Nephron (organoid): ENCODE results near the gene MYO3B.
"Not testable (repeated sequence)": the region's sequence is repeated elsewhere in the genome, so short reads cannot be mapped to it uniquely, and the experiment has no call there.

Source experiments
- H3K27ac Mint-ChIP-seq, 3 experiments: 2 replicates each; pipeline ENCODE4 v1.8.0; 2020; ENCODE audit warnings: mixed read lengths in 3 of 3, mild to moderate bottlenecking in 2 of 3, moderate library complexity in 1 of 3
- H3K27me3 Mint-ChIP-seq: 2 replicates; pipeline ENCODE4 v1.8.0; 2021; ENCODE audit warnings: low read depth, mild to moderate bottlenecking, moderate library complexity, mixed read lengths
- H3K36me3 Mint-ChIP-seq: 2 replicates; pipeline ENCODE4 v1.8.0; 2020; ENCODE audit warnings: low read depth, mixed read lengths
- H3K4me1 Mint-ChIP-seq: 2 replicates; pipeline ENCODE4 v1.8.0; 2020; ENCODE audit warnings: mixed read lengths
- H3K4me3 Mint-ChIP-seq, 3 experiments: 2 replicates each; pipeline ENCODE4 v1.8.0; 2020; ENCODE audit warnings: mild to moderate bottlenecking in 3 of 3, mixed read lengths in 3 of 3, moderate library complexity in 2 of 3
- H3K9me3 Mint-ChIP-seq: 2 replicates; pipeline ENCODE4 v1.8.0; 2020; ENCODE audit warnings: mixed read lengths
- TF ChIP-seq, protein P1 (sequence below), 3 experiments: fragments of 200-600 bp; sonication (generic); IDR thresholded peaks; one replicate each; pipeline ENCODE4 v1.5.0; 2021; ENCODE audit warnings: antibody characterized with exemption in 3 of 3; ENCODE audit not compliant: unreplicated experiment in 3 of 3

Gene MYO3B

DNA sequence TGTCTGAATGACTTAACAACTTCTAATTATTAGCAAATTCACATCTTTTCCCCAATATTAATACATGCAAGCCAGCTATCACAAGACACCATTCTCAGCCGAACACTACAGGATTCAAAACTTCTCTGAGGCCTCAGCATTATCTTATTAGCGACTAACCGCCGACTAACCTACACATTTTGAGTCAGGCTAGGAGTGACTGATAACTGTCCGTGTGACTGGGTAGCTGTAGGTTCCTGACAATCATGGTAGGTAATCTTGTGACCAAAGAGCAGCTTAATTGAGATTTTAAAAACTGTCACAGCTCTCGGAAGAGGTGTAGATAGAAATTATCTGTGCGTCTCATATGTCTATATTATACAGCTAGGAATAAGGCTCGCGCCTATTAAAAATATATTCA is 493.1 kb downstream of the MYO3B start:
- H3K27ac Mint-ChIP-seq, result no peak overlapping the region

DNA sequence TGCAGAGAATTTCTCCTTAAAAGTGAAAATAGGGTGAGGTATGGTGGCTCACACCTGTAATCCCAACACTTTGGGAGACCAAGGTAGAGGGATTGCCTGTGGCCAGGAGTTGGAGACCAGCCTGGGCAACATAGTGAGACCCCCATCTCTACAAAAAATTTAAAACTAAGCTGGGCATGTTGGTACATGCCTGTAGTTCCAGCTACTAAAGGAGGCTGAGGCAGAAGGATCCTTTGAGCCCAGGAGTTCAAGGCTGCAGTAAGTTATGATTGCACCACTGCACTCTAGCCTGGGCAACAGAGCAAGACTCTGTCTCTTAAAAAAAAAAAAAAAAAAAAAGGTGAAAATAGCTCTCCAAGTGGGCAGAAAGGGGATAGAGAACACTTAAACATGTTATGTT is 496.3 kb downstream of the MYO3B start:
- not testable (repeated sequence) for H3K36me3 Mint-ChIP-seq, H3K27ac Mint-ChIP-seq, H3K9me3 Mint-ChIP-seq, H3K4me1 Mint-ChIP-seq, H3K4me3 Mint-ChIP-seq, H3K27me3 Mint-ChIP-seq

More for the DNA sequence above, 493.1 kb downstream of the MYO3B start:
- peaks cover 3% of the 10 kb centered on the region for H3K27me3 Mint-ChIP-seq
- TF ChIP-seq, protein P1, sequence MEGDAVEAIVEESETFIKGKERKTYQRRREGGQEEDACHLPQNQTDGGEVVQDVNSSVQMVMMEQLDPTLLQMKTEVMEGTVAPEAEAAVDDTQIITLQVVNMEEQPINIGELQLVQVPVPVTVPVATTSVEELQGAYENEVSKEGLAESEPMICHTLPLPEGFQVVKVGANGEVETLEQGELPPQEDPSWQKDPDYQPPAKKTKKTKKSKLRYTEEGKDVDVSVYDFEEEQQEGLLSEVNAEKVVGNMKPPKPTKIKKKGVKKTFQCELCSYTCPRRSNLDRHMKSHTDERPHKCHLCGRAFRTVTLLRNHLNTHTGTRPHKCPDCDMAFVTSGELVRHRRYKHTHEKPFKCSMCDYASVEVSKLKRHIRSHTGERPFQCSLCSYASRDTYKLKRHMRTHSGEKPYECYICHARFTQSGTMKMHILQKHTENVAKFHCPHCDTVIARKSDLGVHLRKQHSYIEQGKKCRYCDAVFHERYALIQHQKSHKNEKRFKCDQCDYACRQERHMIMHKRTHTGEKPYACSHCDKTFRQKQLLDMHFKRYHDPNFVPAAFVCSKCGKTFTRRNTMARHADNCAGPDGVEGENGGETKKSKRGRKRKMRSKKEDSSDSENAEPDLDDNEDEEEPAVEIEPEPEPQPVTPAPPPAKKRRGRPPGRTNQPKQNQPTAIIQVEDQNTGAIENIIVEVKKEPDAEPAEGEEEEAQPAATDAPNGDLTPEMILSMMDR (IDR thresholded peaks at IDR 0.05; ENCODE audit: unreplicated experiment in 3 of 3), result no peak
- no peaks in the 10 kb centered on the region for H3K4me1 Mint-ChIP-seq
- H3K36me3 Mint-ChIP-seq, result no peaks in the 10 kb centered on the region
- H3K4me3 Mint-ChIP-seq, result no peak overlapping the region
- H3K9me3 Mint-ChIP-seq, result no peaks in the 10 kb centered on the region

DNA sequence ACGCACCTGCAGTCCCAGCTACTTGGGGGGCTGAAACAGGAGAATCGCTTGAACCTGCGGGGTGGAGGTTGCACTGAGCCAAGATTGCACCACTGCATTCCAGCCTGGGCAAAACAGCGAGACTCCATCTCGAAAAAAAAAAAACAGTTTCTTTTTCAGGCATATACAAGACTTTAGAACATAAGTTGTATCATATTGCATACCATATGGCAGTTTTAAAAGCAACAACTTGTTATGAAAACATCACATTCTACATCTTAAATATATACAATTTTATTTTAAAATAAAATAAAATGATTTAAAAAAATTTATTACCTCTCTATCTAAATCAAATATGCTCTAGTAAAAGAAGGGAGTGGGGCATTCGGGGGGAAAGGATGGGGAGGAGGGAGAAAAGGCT is 497.8 kb downstream of the MYO3B start:
- peaks cover 20% of the 10 kb centered on the region for H3K4me1 Mint-ChIP-seq
- TF ChIP-seq, protein P1 (IDR thresholded peaks at IDR 0.05; ENCODE audit: unreplicated experiment in 3 of 3), result no peak
- H3K4me3 Mint-ChIP-seq, result no peak overlapping the region
- H3K36me3 Mint-ChIP-seq, result no peaks in the 10 kb centered on the region
- no peaks in the 10 kb centered on the region for H3K9me3 Mint-ChIP-seq
- no peak overlapping the region for H3K27ac Mint-ChIP-seq
- H3K27me3 Mint-ChIP-seq, result no peaks in the 10 kb centered on the region

DNA sequence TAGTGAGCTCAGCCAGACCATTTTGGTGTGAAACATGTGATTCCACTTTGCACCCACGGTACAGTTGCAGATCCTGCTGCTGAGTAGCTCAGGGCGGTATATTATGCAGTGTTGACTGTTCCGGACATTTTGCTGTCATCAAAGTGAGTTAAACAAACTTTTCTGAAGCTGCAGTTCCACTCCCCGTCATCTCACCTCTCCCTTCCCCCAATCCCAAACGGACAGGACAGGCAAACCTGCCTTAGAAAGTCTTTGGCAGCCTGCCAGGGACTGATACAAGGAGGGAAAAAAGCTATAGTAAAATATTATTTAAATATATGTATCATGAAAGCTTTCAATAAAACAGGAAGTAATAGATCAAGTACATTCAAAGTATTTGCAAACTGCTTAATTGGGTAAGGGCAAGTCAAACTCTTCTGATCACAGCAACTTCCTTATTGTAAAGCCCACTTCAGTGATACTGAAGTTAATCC is 501.7 kb downstream of the MYO3B start:
- TF ChIP-seq, protein P1 (IDR thresholded peaks at IDR 0.05; ENCODE audit: unreplicated experiment in 3 of 3), result no peak
- H3K4me3 Mint-ChIP-seq, result no peak overlapping the region
- H3K4me1 Mint-ChIP-seq, result peaks cover 29% of the 10 kb centered on the region
- H3K27ac Mint-ChIP-seq, result peak overlapping the region in 2 of 3 experiments; percentile 6 to 23
- H3K36me3 Mint-ChIP-seq, result no peaks in the 10 kb centered on the region
- H3K27me3 Mint-ChIP-seq, result no peaks in the 10 kb centered on the region
- H3K9me3 Mint-ChIP-seq, result no peaks in the 10 kb centered on the region

DNA sequence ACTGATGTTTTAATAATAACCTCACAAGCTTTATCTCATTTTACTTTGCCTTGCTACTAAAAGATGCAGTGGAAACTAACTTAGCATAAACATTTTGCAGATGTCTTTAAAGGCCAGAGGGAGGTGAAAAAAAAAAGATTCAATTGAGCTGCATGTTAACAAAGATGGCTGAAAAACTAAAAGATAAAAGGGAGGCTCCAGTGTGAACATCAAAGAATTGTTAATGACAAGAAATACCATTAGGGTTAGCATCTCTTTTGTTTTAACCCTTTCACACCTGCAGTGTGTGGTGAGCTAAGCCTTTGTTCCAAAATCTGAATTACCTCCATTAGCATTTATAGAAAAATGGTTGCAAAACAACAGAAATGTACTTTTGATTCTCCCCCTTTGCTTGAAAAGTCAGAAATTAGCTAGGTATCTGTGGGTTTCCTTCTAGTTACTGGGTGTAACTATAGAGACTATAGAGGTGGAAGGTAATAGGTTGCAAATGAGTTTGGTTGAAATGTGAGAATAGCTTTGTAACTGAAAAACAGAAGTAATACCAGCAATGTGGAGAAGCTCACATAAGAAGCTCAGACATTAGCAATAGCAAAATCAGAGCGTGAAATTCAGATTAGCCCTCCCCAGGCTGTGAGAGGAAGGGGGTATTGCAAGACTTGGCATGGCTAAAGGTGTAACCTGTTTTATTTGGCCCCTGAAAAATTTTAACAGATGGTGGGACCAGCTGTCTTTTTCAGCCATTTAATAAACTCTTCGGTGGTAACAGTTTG is 502.4 kb downstream of the MYO3B start:
- Mint-ChIP-seq H3K4me1 (peaks cover 29% of the 10 kb centered on the region), H3K27ac (peak overlapping the region in 1 of 3 experiments; percentile 6), H3K9me3 (no peaks in the 10 kb centered on the region), H3K27me3 (no peaks in the 10 kb centered on the region), H3K36me3 (no peaks in the 10 kb centered on the region), H3K4me3 (no peak overlapping the region)
- TF ChIP-seq, protein P1 (IDR thresholded peaks at IDR 0.05; ENCODE audit: unreplicated experiment in 3 of 3), result no peak

DNA sequence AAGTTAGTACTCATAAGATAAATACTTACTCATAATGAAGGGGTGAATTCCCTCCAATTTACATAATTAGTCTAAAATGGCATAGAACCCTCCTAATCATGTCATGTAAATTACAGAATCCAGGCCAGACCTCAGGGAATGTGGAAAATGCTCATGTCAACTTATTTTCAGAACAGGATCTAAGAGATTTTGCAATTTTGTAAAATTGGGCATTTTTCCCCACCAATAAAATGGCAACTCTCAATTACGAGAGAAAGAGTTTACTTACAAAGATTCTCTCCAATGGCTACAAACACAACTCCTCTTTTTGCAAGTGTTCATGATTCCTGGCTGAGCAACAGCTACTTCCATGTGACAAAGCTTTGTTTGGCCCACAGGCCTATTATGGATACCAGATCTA is 503.4 kb downstream of the MYO3B start:
- H3K4me3 Mint-ChIP-seq, result no peak overlapping the region
- H3K9me3 Mint-ChIP-seq, result no peaks in the 10 kb centered on the region
- no peaks in the 10 kb centered on the region for H3K36me3 Mint-ChIP-seq
- peaks cover 29% of the 10 kb centered on the region for H3K4me1 Mint-ChIP-seq
- TF ChIP-seq, protein P1 (IDR thresholded peaks at IDR 0.05; ENCODE audit: unreplicated experiment in 3 of 3), result no peak
- peaks cover 4% of the 10 kb centered on the region for H3K27me3 Mint-ChIP-seq
- H3K27ac Mint-ChIP-seq, result no peak overlapping the region
